ENCODE data around the gene KIF22. TPM values are rescaled to one million over a fixed set of nuclear protein-coding genes. Genes with fewer than 3 reads are reported as not detected.
"Not testable (repeated sequence)": the region's sequence is repeated elsewhere in the genome, so short reads cannot be mapped to it uniquely, and the experiment has no call there.

Gene KIF22
- total RNA-seq, 2 experiments from 2014 or later: 160 to 165 TPM

DNA sequence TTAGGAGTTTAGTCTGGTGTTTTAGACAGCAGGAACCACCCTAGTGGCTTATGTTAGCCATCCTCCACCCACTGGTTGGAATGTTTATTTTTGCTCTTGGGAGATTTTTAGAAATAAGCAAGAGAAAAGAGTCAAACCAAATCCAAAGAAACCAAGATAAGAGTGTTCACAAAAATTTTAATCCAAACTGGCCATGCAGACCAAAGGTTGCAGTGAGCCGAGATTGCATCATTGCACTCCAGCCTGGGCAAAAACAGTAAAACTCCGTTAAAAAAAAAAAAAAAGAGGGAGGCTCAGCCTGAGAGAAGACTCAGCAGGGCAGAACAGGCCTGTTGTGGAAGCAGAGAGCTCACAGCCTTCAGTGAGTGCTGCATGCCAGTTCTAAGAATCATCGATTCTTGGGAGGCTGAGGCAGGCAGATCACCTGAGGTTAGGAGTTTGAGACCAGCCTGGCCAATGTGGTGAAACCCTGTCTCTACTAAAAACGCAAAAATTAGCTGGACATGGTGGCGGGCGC lies 32.5 kb upstream of the KIF22 start:
- intact Hi-C loops (cut with micrococcal nuclease): no loop called here
- Mint-ChIP-seq H3K4me1 (ENCODE audit: low read depth) (peaks cover 22% of the 10 kb centered on the region), H3K4me3 (no peak overlapping the region), H3K27ac (no peak overlapping the region), H3K27me3 (no peaks in the 10 kb centered on the region), H3K9me3 (no peaks in the 10 kb centered on the region), H3K36me3 (ENCODE audit: low read depth) (no peaks in the 10 kb centered on the region)
- ChIA-PET CTCF (no interaction called here), POLR2A (no interaction called here)
- no peak for TF ChIP-seq CTCF (IDR thresholded peaks at IDR 0.05)
- no peak for ATAC-seq
- DNase-seq: no peak

GRCh38 chr16:29760567-29761279 lies 29.8 kb upstream of the KIF22 start:
- Mint-ChIP-seq H3K4me3 (no peak overlapping the region), H3K36me3 (ENCODE audit: low read depth) (no peaks in the 10 kb centered on the region), H3K27me3 (no peaks in the 10 kb centered on the region), H3K27ac (no peak overlapping the region), H3K9me3 (no peaks in the 10 kb centered on the region), H3K4me1 (ENCODE audit: low read depth) (peaks cover 11% of the 10 kb centered on the region)
- ChIA-PET CTCF (interaction anchor here (1.2 kb wide), 1 partner anchor 24 kb away, joined by 4 read pairs; no protein-coding TSS in a partner anchor), POLR2A (no interaction called here)
- ATAC-seq (no peak), DNase-seq (no peak)
- intact Hi-C loops (cut with micrococcal nuclease): no loop called here
- no peak for TF ChIP-seq CTCF (IDR thresholded peaks at IDR 0.05)

GRCh38 chr16:29761280-29761651 lies 29.3 kb upstream of the KIF22 start:
- intact Hi-C loops (cut with micrococcal nuclease); H3K27ac Mint-ChIP-seq; CTCF ChIA-PET; H3K4me3 Mint-ChIP-seq; H3K36me3 Mint-ChIP-seq (ENCODE audit: low read depth); POLR2A ChIA-PET; H3K27me3 Mint-ChIP-seq; ATAC-seq; DNase-seq; H3K9me3 Mint-ChIP-seq: not testable (repeated sequence)
- H3K4me1 Mint-ChIP-seq (ENCODE audit: low read depth): peaks cover 11% of the 10 kb centered on the region

- DNase-seq: no peak
- ChIA-PET POLR2A (no interaction called here), CTCF (no interaction called here)
- intact Hi-C loops (cut with micrococcal nuclease): no loop called here
- no peaks in the 10 kb centered on the region for H3K9me3 Mint-ChIP-seq
- no peaks in the 10 kb centered on the region for H3K27me3 Mint-ChIP-seq
- H3K4me3 Mint-ChIP-seq: no peak overlapping the region
- H3K36me3 Mint-ChIP-seq (ENCODE audit: low read depth): no peaks in the 10 kb centered on the region
- TF ChIP-seq CTCF (IDR thresholded peaks at IDR 0.05): no peak
- no peak for ATAC-seq
- H3K4me1 Mint-ChIP-seq (ENCODE audit: low read depth): peaks cover 6% of the 10 kb centered on the region
- no peak overlapping the region for H3K27ac Mint-ChIP-seq
These were observed 28.7 kb upstream of the KIF22 start for GRCh38 chr16:29761882-29762281.

GRCh38 chr16:29763326-29763725 lies 27.2 kb upstream of the KIF22 start:
- Mint-ChIP-seq H3K4me1 (ENCODE audit: low read depth) (no peaks in the 10 kb centered on the region), H3K27ac (no peak overlapping the region), H3K36me3 (ENCODE audit: low read depth) (no peaks in the 10 kb centered on the region), H3K27me3 (no peaks in the 10 kb centered on the region), H3K9me3 (no peaks in the 10 kb centered on the region), H3K4me3 (no peak overlapping the region)
- DNase-seq (no peak), ATAC-seq (no peak)
- no peak for TF ChIP-seq CTCF (IDR thresholded peaks at IDR 0.05)
- intact Hi-C loops (cut with micrococcal nuclease): no loop called here
- POLR2A ChIA-PET: no interaction called here
- CTCF ChIA-PET: no interaction called here

Data from activated CD8-positive, alpha-beta T cell treated with anti-CD3 and anti-CD28 coated beads for 36 hours (primary cell).